Measurements from ENCODE around the gene ZNF264.
"Not testable (repeated sequence)": the region's sequence is repeated elsewhere in the genome, so short reads cannot be mapped to it uniquely, and the experiment has no call there.

Gene ZNF264

GRCh38 chr19:57191141-57192076, at the start of gene ZNF264:
Gene ZNF264, plus strand, starts transcription at chr19:57191500. Its CDS starts 414 bp downstream, at chr19:57191914.
- peak; percentile 90 for DNase-seq

GRCh38 chr19:57141699-57142098, 49.6 kb upstream of the ZNF264 start:
- DNase-seq = no peak

GRCh38 chr19:57152921-57153320, 38.4 kb upstream of the ZNF264 start:
- no peak for DNase-seq

GRCh38 chr19:57161985-57162539, 29.2 kb upstream of the ZNF264 start:
- DNase-seq = no peak

- no peak for DNase-seq
These were observed 25.5 kb upstream of the ZNF264 start for GRCh38 chr19:57165846-57166245.

GRCh38 chr19:57167385-57167784, 23.9 kb upstream of the ZNF264 start, which contains the start of gene DUXA:
Gene DUXA, minus strand, starts transcription at chr19:57167485. Its CDS starts 42 bp downstream, at chr19:57167443.
- DNase-seq = no peak

- peak; percentile 49 for DNase-seq
These were observed 19.7 kb upstream of the ZNF264 start for GRCh38 chr19:57171551-57172081.

GRCh38 chr19:57190301-57190700, 999 bp upstream of the ZNF264 start:
- DNase-seq = no peak

- no peak for DNase-seq
These were observed 749 bp downstream of the ZNF264 start for GRCh38 chr19:57192077-57192420.

GRCh38 chr19:57192993-57193392, 1.7 kb downstream of the ZNF264 start:
- peak; percentile 17 for DNase-seq

- DNase-seq = not testable (repeated sequence)
These were observed 6.6 kb downstream of the ZNF264 start for GRCh38 chr19:57197874-57198273.

- DNase-seq = no peak
These were observed 10.9 kb downstream of the ZNF264 start for GRCh38 chr19:57202160-57202559.

GRCh38 chr19:57210381-57210780, 19.1 kb downstream of the ZNF264 start:
- no peak for DNase-seq

- DNase-seq = no peak
These were observed 20.8 kb downstream of the ZNF264 start for GRCh38 chr19:57212109-57212508.

GRCh38 chr19:57227502-57227901, 36.2 kb downstream of the ZNF264 start:
- DNase-seq = no peak

GRCh38 chr19:57231686-57232085, 40.4 kb downstream of the ZNF264 start:
- no peak for DNase-seq

GRCh38 chr19:57233207-57233606, 41.9 kb downstream of the ZNF264 start:
- DNase-seq = no peak

- no peak for DNase-seq
These were observed 48.6 kb downstream of the ZNF264 start for GRCh38 chr19:57239982-57240310.

GRCh38 chr19:57240311-57241090, 49.2 kb downstream of the ZNF264 start, which contains the start of gene ZNF805:
Gene ZNF805, plus strand, starts transcription at chr19:57240632. Its CDS starts 260 bp downstream, at chr19:57240892.
- DNase-seq = peak; percentile 97

- peak; percentile 32 for DNase-seq
These were observed 49.9 kb downstream of the ZNF264 start for GRCh38 chr19:57241176-57241575.

- DNase-seq = no peak
These were observed 51.5 kb downstream of the ZNF264 start for GRCh38 chr19:57242821-57243220.

- DNase-seq = no peak
These were observed 53.2 kb downstream of the ZNF264 start for GRCh38 chr19:57244513-57244912.

GRCh38 chr19:57245066-57245465, 53.8 kb downstream of the ZNF264 start:
- DNase-seq = no peak

All from hematopoietic multipotent progenitor cell treated with erythropoietin and hydrocortisone succinate and interleukin-3 and kit ligand, for 8 days (in vitro differentiated cells).